Fibroblast of lung (primary cell): Measurements from ENCODE around the gene PRPH.

Source experiments
- CTCF ChIP-seq, 2 donors: IDR thresholded peaks in 1 of 2; conservative IDR thresholded peaks in 1 of 2; 1 replicate in 1 of 2; 2 replicates in 1 of 2; pipeline ENCODE4 v1.5.1; 2011 to 2012; ENCODE audit warnings: low read length in 2 of 2, control low read depth in 1 of 2, inconsistent platforms in 1 of 2, low read depth in 1 of 2, mild to moderate bottlenecking in 1 of 2
- EZH2 ChIP-seq: IDR thresholded peaks from 2 replicates; pipeline ENCODE4 v1.5.1; 2012; ENCODE audit warnings: low read length, control low read depth, mild to moderate bottlenecking; ENCODE audit errors: missing control alignments

GRCh38 chr12:49330032-49330619 lies 35.2 kb downstream of the PRPH start:
- TF ChIP-seq CTCF (conservative IDR thresholded peaks at IDR 0.05 in 1 of 2, IDR thresholded peaks at IDR 0.05 in 1 of 2; ENCODE audit: low read depth in 1 of 2, low read length in 2 of 2): no peak
- TF ChIP-seq EZH2: no peak
